Muscle of back (tissue), 11 donors: Measurements from ENCODE around the gene NR6A1. TPM values are rescaled to one million over a fixed set of nuclear protein-coding genes. Genes with fewer than 3 reads are reported as not detected.
A peak's percentile ranks its signal among the peaks of the same experiment; 100 is the strongest.
"Not testable (repeated sequence)": the region's sequence is repeated elsewhere in the genome, so short reads cannot be mapped to it uniquely, and the experiment has no call there.

Experiments used
- DNase-seq, 3 donors: peaks; one replicate each; pipeline versions ENCODE4 v3.0.0 to v3.0.0-alpha.2; 2013
- polyA plus RNA-seq, 10 donors: library from polyadenylated mRNA; unstranded; fragments of 120-200 nt; gene quantifications; one replicate each; pipeline ENCODE4 v1.2.1, GENCODE V29; 2013; ENCODE audit not compliant: insufficient read length in 10 of 10

The NR6A1 gene
- polyA plus RNA-seq, 10 donors = 0.51 to 1.5 (median 0.91) TPM

DNA sequence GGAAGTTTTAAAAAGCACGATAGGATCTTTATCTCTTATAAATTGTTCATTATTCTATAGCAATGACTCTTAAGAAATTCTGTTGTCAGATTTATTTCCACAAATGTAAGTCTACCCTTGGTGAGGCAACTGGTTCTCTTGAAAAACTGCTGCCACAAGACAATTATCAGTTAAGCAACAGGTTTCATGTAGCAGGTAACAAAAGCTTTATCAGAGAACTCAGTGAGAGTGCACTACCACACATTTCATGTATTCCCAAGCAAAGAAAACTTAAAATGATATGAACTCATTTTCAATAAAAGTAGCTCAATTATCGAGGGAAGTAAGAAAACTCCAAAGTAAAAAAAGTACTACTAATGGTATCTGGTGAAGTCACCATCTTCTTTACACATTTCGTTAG lies 9.4 kb downstream of the NR6A1 start:
- DNase-seq = no peak

DNA sequence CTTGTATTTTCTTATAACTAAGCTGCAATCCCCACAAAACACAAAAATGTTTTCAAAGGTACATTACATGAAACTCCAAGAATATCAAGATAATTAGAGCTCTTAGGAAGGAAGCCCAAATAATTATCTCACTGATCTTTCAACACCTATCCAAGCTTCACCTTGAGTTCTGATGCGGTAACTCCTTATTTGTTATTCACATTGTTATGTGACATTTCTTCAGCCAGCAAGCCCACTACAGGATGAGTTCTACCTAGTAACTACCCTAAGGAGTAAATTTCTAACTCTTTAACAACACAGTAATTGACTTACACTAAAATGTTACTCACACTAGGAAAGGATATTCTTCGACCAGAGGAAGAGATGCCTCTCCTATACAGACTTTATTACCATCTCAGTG lies 9.9 kb downstream of the NR6A1 start:
- DNase-seq = no peak

DNA sequence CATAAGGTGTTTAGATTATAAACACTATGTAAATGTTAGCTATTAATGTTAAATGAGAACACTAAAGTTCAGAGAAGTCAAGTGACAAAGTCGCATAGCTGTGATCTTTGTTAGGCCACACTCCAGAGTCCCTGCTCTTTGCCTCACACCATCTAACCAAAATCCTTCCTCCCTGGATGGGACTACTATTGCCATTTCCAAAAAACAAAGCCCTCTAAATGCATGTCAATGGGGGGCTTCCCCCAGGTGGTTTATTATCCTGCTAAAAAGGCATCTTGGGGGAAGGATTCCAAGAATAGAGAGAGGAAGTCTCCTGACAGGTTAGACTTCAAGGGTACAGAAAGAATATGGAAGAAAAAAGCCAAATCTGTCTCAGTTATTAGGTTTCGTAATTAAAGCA lies 10.4 kb downstream of the NR6A1 start:
- no peak for DNase-seq

DNA sequence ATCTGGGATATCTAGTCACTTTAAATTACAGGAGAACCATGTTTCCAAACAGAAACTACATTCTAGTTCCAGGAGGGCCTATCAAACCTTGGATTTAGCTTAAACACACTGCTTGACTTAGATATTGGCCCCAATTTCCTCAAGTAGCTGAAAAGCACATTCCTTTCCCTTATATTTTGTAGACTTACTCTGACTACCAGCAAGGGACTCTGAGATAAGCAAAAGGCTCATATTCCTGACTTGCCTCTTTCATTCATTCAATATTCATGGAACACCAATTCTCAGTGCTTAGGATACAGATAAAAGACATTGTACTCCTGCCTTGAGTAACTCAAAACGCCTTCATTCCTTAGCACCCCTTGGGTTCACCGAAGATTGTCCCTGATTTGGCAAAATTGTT lies 11.8 kb downstream of the NR6A1 start:
- no peak for DNase-seq

DNA sequence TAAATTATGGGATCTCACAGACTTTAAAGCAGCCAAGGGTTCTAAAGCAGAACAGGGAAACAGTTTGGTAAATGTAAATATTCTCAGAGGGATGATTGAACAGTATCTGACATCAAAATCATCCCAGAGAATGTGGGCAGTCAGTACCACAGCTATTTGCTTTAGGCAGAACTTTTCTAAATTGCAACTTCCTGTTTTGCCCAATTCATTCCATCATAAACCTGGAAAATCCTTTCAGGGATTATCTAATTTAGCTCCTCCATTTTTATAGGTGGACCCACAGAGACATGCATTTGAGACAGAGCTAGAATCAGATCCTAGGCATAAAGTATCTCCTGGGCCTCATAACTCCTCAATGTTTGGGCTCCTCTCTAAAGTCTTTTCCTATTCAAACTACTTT lies 12.4 kb downstream of the NR6A1 start:
- DNase-seq = no peak

DNA sequence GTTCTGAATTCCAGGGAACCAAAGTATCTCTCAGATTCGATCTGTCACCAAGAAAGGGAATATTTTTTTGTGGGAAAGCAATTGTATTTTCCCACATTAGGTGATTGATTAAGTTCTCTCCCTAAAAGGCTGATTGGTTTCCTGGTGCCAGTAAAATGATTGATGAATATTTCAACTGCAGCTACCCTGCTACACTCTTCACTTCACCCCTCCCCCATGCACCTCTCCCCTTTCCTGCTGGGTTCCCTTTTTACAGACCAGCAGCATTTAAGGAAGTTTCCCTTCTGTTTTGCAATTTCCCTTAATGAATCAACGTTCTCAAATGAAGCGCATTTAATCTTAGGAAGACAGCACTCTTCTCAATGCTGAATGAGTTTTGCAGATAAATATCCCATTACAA lies 13.1 kb downstream of the NR6A1 start:
- DNase-seq = no peak

DNA sequence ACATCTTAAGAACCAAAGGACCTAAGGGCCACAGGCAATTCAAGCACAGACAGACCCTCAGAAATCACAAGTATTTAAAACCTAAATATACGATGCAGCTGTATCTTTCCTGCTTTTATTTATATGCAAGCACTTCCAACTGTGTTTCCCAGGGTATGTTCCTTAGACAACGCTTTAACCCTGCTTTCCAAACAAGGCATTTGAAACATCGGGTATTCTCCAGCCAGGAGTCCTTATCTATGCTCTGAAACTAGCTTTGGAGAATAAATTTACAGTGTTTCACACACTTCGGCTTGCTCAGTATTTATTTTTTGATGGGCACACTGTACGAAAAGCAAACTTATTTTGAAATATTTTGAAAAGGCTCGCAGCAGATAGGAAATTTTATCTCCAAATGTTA lies 13.5 kb downstream of the NR6A1 start:
- DNase-seq = no peak

DNA sequence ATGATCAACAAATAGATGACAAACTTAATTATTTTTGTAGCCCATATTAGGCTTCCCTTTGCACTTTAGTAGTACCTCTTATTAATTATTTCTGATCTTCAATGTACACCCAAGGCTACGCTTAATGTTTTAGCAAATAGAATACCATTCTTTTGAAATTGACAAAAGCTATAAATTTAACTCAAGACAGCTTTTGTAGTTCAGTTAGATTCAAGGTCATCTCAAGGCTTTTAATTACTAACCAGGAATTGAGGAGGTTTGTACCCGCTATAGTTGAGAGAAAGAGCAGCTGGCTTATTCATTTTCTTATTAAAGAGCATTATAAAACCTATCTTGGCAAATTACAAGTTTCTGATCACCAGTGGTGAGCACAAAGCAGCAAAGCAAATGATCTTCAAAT lies 15.1 kb downstream of the NR6A1 start:
- DNase-seq = no peak

DNA sequence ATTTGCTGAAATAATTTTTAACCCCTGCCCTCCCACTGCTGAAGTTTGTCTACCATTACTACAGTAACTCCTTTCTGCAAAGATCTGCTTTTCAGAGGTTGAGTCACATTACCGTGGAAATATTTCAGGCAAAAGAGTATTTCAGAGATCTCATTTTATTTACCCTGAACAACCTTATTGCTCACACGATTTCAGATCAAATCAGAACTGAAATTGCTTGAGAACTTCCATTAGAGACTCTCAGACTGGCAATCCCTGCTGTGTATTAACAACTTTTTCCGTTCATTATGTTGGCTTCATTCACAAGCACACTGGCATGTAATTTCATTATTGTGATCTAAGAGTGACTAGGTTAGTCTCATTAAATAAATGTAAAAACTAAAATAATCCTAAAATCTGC lies 16.1 kb downstream of the NR6A1 start:
- no peak for DNase-seq

DNA sequence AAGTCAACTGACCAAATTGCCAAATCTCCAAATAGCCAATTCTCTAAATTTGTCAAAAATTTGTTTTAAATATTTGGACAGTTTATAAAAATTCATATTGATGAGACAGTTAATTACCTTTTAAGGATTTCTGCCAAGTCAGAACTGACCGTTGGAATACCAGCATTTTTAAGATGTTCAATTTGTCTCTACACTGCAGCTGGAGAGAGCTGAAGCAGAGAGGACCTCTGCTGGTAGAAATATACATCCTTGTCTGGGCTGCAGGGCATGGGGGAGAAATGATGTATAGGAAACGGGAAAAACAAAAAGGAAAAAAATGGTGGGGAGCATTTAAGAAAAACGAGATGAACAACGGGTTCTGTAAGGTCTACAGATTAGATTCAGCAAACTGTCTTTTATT lies 16.8 kb downstream of the NR6A1 start:
- peak in 1 of 3 donors; percentile 32 for DNase-seq

DNA sequence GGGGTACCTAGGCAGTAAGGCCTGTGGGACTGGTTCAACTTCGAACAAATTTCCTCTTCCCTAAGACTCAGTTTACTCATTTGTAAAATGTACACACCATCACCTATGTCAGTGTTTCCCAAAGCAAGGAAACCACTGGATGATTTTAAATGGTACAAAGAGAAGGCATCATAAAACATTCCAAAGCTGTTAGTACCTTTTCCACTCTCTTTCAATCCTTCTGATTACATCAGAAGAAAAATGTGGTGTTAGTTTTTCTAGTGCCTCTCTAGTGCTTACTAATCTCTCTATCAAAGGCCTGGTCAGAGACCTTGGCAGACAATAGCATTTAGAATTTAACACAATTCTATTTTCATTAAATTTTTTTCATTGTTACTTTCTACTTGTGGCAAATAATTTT lies 18.1 kb downstream of the NR6A1 start:
- DNase-seq = no peak

DNA sequence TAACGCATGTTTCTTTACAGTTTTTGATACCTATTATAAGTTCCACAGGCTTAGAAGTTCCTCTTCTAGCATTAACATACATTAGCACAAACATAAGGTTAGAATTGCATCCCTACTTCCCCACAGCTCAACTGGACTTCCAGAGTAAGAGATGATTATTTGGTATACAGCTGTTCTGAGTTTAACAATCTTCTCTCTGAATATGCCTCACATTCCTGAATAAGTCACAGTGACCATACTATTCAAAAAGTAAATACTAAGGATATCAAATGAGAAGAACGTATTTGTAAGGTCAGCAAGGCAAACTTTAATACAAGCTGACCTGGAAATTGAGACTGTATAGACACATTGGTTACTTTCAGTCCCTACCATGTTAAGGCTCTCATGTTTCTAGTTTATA lies 21.3 kb downstream of the NR6A1 start:
- DNase-seq = no peak

DNA sequence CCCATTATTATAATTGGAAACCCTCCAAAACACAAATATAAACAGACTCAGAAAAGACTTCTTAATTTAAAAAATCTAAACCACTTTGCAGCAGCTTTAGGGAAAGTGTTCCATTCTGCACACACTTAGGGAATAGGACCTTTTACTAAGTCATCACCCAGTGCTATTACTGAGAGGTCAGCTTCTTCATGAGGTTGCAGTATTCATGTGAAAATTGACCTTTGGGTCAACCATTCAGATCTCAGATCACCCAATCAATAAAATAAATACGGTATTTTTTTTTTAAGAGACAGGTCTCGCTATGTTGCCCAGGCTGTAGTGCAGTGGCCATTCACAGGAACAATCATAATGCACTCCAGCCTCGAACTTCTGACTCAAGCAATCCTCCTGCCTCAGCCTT lies 21.8 kb downstream of the NR6A1 start:
- DNase-seq = no peak

DNA sequence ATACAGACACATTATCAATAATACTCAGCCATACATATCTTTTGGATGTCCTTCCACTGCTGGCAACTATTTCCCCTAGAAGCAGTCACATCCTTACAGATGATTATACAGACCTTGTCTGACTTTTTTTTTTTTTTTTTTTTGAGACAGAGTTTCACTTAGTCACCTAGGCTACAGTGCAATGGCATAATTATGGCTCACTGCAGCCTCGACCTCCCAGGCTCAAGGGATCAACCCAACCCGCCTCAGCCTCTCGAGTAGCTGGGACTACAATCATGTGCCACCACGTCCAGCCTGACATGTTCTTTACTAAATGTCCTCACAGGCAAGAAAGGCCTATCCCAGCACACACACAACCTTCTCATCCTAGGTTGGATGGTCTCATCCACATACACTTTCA lies 24.0 kb downstream of the NR6A1 start:
- no peak for DNase-seq

DNA sequence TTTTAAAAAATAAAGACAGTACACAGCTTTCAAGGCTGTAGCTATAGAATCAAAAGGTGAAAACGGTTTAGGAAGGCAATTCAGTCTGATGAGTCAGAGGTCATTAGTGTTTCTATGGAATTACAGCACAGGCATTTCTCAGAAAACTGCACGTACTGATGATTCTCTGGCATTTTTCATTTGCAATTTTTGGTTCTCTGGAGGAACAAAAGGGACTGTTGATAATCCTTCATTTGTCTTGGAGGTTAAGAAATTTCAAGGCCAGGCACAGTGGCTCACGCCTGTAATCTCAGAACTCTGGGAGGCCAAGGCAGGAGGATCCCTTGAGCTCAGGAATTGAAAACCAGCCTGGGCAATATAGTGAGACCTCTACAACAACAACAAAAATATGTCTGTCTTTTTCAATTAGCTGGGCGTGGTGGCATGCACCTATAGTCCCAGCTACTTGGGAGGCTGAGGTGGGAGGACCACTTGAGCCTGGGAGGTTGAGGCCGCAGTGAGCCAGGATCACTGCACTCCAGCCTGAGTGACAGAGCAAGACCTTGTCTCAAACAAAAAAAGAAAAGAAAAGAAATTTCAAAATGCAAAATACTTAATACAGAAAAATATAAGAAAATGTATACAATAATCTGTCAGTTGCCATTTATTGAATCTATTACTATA lies 27.3 kb downstream of the NR6A1 start:
- no peak for DNase-seq

DNA sequence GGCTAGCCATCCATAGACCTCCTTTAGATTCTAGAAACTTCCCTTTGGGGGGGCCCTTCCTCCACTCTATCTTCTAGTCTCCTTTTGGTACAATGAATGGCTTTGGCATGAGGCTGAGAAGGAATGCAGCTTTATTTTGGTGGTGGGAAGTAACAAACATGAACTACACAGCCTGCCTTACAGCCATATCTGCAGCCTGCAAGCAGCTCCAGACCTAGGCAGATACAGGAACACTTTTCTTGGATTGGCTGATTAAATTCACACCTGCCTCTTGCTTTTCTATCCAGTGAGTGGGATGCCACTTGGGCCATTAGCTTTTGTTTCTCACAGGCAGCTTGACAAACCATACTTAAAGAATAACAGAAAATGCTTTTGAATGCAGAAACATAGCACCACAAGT lies 28.2 kb downstream of the NR6A1 start:
- no peak for DNase-seq

DNA sequence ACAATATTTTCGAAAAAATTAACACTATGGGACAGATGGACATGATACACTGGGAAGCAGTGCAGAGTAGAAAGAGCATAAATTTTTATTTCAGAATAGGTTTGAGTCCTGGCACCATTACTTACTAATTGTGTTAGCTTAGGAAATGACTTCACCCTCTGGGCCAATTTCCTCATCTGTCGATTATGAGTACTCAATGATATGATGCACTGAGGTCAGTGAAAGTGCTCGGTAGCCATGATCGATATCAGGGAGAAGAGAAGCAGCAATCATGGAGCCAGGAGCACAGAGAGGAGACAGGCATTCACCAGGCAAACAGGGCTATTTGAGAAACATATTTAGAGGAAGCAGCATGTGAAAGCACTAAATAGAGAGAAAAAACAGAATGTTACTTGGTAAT lies 29.4 kb downstream of the NR6A1 start:
- DNase-seq = no peak

DNA sequence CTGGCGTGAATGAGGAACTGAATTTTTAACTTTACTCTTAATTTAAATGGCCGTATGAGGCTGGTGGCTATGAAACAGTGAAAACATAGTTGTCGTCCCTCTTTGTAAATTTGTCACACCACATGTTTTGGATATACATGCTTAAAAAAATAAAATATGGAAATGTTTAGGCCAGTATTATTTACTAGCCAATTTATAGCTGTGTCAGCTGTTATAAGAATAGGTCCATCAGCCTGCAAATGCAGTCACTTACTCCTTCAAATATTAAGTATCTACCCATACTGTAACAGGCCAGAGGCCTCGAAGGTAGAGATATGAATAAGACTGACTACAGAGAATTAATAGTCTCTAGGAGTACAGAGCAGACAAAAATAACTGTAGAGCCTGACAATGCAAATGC lies 30.0 kb downstream of the NR6A1 start:
- no peak for DNase-seq

DNA sequence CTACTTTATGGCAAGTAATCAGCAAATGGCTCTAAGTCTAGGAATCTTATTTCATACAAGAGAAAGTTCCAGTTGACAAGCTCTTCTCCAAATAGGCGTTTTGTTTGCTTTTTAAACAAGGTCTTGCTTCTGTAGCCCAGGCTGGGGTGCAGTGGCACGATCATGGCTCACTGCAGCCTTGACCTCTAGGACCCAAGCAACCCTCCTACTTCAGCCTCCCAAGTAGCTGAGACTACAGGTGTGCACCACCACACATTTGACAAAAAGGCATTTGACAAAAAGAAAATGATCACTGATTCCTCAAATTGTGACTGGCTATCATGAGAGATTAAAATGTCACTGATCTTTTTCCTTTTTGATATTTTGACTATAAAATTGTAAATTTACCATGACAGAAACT lies 31.8 kb downstream of the NR6A1 start:
- no peak for DNase-seq

DNA sequence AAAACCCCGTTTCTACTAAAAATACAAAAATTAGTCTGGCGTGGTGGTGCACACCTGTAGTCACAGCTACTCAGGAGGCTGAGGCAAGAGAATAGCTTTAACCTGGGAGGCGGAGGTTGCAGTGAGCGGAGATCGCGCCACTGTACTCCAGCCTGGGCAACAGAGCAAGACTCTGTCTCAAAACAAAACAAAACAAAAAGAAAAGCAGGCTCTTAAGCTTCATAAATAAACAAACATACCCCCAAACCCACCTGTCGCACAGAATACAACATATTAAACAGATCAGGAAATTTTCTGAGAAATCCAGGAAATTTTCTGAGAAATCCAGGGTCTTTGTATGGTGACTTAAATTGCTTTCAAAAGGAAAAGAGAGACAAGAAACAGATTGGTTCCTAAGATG lies 33.0 kb downstream of the NR6A1 start:
- DNase-seq = not testable (repeated sequence)

DNA sequence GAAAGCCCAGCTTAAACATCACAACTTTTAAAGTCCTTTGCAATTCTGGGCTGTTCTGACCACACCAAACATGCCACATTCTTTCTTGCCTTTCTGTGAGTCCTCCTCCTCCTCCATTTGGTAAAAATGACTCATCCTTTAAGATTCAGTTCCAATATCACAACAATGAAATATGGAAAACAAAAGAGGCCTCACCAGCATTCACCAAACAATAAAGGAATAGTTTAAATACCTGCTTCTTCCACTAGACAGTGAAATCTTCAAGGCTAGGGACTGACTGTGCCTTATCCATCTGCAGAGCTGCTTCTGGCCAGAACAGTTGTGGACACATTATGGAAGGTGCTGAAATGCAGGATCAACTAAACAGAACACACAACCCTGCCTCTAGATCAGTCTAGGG lies 36.0 kb downstream of the NR6A1 start:
- DNase-seq = no peak

DNA sequence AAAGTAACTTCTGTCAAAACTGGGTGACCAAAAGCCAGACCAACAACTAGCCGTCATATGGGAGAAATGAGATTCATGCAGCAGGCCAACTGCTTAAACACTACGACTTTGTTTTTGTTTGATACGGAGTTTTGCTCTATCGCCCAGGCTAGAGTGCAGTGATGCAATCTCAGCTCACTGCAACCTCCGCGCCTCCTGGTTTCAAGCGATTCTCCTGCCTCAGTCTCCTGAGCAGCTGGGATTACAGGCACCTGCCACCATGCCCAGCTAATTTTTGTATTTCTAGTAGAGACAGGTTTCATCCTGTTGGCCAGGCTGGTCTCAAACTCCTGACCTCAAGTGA lies 36.4 kb downstream of the NR6A1 start:
- DNase-seq = not testable (repeated sequence)

DNA sequence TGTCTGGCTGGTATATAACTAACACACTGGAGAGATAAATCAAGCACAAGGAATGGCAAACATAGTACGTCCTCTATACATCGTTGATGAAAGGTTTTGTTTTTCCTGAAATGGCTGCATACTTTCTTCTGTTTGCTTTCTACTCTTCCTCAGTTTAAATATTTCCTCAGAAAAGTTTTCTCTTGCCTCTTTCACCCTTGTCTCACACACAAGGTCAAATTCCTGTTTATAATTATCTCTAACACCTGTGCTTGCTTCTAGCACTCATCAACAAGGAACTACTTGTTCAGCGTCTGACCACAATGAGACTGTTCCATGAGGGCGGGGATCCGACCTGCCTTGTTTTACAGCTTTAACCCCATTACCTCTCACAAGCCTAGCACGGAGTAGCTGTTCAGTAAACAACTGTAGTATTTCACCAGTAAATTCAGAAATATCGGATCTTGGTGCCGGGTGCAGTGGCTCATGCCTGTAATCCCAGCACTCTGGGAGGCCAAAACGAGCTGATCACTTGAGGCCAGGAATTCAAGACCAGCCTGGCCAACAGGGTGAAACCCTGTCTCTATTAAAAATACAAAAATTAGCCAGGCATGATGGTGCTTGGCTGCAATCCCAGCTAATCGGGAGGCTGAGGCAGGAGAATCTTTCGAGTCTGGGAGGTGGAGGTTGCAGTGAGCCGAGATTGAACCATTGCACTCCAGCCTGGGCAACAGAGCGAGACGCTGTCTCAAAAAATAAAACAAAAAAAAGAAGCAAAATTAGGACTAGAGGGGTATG lies 37.0 kb downstream of the NR6A1 start:
- no peak for DNase-seq

DNA sequence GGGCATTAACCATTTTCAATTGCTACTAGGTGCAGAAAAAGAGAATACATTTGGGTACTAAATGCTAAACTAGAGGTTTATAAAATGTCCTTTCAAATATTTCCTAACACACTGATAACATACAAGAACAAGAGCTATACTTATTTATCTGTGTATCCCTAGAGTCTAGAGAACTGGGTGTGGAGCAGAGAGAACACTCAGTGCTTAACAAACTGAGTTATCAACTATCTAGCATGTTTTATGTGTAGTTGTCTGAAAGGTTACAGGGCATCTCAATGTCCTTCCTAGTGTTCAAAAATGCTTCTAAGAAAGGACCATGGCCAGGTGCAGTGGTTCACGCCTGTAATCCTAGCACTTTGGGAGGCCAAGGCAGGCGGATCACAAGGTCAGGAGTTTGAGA lies 40.3 kb downstream of the NR6A1 start:
- no peak for DNase-seq
